GM19239 (cell line): ENCODE results near the gene COX19.

Experiments
- DNase-seq: peaks from one replicate; pipeline ENCODE4 v3.0.0; 2011; ENCODE audit warnings: low spot score; ENCODE audit not compliant: insufficient read length
- FAIRE-seq: peaks from 2 replicates; lab custom pipeline; 2011; peaks lifted over from hg19 to GRCh38; lab: Jason Lieb, UNC

COX19 gene

DNA sequence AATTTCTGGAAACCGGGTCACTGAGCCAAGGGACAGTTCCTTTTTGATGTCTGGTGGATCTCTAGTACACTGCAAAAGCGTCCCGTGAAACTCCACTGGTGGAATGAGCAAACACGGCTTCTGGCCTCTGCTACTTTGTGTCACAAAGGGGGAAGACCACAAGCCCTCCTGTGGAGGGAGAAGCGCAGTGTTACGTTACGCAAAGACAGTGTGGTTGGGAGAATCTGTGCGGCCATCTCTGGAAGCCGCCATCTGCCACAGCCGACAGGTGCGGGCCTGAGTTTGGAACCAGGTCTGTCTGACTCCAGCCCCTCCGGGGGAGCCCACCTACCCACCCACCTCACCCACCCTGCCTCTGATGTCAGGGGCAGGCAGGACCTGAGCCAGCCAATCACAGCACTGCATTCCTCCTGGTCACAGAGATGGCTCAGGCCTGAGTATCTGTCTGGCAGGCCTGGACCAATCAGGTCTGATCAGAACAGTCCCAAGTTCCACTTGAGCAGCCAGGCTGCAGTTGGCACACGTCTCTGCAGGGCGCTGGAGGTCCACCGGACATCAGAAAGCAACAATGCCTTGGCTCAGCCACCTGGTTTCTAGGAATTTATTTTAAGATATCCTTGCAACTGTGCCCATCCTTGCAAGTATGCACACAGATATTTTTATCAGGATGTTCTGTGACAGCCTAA, 4.7 kb upstream of the COX19 start:
- DNase-seq (no peak), FAIRE-seq (peak; percentile 23)

DNA sequence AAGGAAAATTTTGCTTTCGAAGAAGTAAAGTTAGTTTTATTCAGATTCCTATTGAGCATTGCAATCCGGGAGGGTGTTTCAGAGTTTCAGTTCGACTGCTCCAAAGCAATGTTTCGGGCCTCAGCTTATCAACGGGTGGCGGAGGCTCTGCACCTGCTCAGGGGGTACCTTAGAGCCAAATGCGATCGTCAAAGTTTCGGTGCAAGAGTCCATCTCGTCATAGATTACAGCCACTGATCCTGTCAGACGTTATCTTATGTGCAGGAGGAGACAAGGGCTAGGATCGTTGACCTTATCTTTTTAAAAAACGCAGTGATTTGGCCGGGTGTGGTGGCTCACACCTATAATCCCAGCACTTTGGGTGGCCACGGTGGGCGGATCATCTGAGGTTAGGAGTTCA, 3.8 kb upstream of the COX19 start:
- FAIRE-seq = no peak
- no peak for DNase-seq

DNA sequence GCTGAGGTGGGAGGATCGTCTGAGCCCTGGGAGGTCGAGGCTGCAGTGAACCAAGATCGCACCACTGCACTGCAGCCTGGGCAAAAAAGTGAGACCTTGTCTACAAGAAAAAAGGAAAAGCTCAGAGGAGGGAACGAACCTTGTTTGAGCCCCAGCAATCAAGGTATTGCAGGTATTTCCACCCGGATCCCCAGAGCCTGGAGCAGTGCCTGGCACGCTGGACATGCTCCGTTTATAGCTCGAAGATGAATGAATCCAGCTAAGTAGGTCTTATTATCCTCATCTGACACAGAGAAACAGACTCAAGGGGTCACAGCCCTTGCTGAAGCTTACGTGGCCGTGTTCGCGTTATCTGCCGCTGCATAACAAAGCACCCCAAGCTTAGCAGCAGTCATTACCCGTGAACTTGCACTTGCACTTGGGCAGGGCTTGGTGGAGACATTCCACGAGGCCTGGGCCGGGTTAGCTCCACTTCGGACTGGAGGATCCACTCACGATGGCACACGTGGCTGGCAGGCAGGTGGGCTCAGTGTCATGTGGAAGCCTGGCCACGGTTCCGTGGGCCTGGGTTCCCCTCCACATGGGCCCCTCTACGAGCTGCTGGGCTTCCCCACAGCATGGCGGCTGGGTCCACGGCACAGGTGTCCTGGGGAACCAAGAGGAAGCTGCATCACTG, 3.2 kb upstream of the COX19 start:
- FAIRE-seq (no peak), DNase-seq (no peak)

DNA sequence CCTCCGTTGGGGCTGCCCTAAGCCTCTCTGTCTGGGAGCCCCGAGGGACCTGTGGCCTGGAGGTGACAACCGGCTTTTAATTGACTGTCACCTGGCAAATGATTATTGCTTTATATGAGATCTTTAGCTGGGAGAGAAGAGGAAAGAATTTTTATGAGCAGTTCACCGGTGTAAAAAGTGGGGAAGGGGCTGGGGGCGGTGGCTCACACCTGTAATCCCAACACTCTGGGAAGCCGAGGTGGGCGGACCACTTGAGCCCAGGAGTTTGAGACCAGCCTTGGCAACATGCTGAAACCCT, 2.6 kb upstream of the COX19 start:
- no peak for FAIRE-seq

DNA sequence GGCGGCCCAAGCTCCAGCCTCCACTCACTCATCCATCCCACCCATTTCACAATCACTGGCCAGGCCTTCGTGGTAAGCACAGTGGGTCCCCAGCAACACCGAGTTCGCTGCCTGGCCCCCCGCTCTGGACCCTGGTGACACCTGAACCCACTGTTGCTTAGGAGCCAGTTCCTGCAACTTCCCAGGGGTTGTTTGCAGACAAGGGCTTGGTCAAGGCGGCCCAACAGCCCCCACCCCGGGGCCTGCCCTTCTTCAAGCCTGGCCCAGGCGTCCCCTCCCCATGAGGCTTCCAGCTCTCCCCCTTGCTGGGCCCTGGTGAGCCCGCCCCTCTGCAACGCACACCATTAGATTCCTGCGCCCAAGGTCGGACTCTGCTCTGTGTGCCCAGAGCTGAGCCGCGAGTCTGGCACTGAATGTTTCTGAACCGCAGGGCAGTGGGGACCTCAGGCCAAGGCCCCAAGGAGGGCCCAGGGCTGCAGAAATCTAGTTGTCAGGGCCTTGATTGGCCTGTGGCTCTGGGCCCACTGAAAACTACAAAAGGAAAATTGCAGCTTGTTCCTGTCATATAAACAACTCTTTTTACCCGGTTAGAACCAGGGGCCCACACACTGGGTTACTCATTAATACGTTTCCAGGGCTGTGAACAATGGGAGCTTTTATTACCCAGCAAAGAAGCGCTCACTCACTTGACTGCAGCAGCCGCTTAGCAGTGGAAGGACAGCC, 2.1 kb upstream of the COX19 start:
- FAIRE-seq (peak; percentile 33), DNase-seq (peak; percentile 75)

More for the DNA sequence above, 2.6 kb upstream of the COX19 start:
- no peak for DNase-seq

DNA sequence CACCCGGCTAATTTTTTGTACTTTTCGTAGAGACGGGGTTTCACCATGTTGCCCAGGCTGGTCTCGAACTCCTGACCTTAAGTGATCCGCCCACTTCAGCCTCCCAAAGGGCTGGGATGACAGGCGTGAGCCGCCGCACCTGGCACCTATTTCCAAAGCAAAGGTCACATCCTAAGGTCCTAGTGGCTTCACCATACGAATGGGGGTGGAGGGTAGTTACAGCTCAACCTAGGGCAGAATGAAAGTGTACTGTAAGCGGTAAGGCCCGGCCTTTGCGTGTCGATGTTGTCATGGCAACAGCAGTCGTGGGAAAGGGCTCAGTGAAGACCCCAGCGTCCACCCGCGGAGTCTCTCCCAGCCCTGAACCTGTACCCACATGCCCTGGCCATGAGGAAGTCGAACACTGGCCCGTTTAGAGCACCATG, 1.6 kb upstream of the COX19 start:
- no peak for DNase-seq
- FAIRE-seq = no peak

DNA sequence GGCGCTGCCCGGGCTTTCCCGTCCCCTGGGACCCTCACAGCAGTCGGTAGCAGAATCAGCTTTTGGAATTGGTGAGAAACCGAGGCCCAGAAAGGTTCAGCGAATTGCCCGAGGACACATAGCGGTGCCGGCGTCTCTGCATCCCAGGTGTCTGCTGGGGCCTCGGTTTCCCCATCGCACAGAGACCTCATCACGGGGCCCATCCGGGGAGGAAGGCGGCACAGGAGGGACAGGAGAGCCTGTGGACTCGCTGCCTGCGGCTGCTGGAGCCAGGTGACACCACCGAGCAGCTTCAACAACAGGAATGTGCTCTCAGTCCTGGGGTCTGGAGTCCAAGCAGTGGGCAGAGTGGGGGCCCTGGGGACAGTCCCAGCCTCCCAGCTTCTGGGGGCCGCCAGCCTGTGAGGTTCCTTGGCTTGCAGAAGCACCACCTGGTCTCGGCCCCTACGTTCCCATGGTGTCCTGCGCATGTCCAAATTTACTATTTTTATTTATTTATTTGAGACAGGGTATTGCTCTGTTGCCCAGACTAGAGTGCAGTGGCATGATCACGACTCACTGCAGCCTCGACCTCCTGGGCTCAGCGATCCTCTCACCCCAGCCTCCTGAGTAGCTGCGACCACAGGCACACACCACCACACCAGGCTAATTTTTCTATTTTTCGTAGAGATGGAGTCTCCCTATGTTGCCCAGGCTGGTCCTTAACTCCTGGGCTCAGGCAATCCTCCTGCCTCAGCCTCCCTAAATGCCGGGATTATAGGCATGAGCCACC, 539 bp upstream of the COX19 start:
- FAIRE-seq (no peak), DNase-seq (no peak)

DNA sequence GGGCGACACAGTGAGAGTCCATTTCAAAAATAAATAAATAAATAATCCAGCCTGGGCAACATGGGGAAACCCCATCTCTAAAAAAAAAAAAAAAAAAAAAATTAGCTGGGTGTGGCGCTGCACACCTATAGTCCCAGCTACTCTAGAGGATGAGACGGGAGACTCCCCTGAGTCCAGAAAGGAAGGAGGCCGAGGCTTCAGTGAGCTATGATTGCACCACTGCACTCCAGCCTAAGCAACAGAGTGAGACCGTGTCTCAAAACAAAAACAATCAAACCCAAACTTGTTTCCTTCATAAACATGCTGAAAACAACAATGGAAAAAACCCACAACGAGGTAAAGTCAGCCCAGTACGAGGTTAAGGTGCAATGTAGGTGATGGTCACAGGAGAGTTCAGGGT, 1.2 kb downstream of the COX19 start:
- FAIRE-seq (peak; percentile 42), DNase-seq (no peak)

DNA sequence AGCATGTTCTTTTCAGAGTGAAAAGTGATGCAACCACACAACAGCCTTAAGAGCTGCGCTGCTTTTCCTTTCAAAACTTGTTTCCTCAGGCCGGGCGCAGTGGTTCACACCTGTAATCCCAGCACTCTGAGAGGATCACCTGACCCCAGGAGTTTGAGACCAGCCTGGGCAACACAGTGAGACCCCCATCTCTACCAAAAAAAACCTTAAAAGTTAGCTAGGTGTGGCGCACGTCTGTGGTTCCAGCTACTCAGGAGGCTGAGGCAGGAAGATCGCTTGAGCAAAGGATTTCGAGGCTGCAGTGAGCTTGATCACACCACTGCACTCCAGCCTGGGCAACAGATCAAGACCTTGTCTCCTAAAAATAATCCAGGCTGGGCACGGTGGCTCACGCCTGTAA, 2.0 kb downstream of the COX19 start:
- no peak for FAIRE-seq
- DNase-seq = no peak

DNA sequence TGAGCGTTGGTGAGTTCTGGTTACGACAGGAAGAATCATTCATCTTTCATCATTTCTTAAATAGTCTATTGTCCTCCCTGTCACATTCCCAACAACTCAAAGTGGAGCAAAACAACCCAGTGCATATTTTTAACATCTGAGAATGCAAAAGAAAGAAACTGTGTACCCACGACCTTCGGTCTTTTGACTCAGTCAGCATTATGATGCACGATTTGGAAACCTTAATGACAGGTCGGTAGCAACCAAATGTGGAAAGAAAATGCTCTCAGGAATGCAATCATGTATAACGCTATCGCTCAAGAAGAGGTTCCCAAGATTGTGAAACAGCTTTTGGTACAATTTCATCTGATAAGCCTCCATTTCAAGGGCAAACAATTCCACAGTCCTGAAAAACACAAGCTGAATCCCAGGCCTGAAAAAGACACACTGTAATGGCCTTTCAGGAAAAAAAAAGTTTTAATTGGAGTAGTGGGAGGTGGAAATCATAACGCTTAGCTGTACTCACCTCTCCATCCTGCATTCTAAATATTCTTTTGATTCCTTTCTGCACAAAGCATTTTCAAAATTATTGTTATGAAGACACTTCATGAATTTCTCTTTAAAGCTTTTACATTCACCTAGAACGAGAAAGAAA, 2.6 kb downstream of the COX19 start:
- DNase-seq = no peak

DNA sequence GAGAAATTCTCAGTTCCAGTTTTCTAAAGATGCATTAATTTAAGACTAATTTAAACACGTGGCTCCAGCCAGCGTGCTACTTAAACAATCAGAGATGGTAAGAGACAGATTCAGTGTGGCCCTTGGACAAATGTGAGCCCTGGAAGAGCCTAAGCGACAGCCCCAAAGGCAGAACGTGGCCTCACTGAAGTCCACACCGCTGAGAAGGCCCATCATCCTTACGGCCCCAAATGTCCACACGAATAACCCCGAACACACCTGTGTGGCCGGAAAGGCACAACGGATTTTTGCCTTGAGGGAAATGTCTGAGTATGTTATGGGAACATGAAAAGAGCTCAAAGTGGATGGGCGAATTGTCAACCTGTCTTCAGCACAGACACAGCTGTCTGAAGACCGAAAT, 3.2 kb downstream of the COX19 start:
- DNase-seq (no peak), FAIRE-seq (no peak)

More for the DNA sequence above, 2.6 kb downstream of the COX19 start:
- no peak for FAIRE-seq

DNA sequence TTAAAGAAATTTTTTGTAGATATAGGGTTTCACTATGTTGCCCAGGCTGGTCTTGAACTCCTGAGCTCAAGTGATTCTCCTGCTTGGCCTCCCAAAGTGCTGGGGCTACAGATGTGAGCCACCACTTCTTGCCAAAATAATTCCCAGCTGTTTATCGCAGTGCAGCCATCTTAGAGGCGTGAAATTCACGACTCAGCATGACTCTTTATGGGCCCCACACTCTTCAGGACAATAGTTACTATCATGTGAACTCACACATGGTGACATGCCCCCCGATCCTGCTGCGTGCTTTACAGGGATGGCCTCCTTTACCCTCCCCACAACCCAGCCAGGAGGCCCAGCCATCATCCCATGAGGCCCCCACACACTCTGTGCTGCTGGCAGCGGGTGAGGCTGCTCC, 4.6 kb downstream of the COX19 start:
- FAIRE-seq (no peak), DNase-seq (no peak)

DNA sequence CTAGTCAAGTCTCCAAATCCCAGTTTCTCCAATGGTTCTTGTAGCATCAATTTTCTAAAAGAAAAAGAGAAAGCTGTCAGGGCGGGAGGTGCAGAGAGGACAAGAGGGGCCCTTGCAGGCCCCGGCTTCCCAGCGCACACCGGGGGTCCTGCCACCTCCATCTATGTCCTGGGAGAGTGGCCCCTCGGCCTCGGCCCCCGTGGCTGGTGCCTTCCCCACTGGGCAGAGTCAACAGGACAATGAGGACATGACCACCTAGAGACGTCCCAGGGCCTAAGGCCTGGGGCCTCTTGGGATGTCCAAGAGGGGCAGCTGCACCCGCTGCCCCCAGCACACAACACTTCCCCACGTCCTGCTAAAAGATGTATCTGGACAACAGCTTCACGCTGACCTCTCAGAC, 5.9 kb downstream of the COX19 start:
- FAIRE-seq (no peak), DNase-seq (no peak)

DNA sequence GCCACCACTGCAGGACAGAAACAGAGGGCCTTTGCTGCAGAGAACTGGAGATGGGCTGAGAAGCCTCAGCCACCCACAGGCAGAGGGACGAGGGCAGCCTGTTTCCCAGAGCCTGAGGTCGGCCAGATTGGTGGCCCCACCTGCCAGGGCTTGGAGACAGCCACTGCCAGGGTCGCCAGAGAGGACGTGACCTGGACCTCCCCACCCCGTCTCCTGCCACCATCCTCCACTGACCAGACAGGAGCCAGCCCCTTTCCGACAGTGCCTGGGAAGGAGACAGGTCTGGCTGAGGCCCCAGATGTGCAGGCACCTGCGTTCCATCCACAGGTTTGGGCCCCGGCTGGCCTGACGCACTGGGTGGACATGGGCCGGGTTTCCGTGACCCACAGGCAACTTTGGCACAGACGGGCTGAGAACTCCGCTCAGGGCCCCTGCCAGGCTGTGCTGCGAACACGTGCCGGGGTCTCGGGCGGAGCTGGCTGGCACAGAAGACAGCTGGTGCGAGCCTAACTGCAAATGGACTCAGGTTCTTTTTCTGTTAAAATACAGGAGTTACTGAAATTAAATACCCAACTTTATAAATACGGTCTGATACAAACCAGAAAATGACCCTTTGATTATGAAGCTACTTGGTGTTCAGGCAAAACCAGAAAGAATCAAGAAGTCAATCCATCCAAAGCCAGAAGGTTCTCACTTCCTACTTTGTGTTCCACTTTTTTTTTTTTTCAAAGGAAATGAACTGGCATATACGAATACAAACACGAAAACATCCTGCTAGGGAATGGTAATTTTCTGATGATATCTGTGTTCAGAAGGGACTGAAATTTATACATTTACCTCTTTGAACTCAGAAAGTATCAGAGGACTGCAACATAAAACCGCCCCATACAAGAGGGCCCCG, 6.9 kb downstream of the COX19 start:
- no peak for FAIRE-seq
- DNase-seq = no peak

DNA sequence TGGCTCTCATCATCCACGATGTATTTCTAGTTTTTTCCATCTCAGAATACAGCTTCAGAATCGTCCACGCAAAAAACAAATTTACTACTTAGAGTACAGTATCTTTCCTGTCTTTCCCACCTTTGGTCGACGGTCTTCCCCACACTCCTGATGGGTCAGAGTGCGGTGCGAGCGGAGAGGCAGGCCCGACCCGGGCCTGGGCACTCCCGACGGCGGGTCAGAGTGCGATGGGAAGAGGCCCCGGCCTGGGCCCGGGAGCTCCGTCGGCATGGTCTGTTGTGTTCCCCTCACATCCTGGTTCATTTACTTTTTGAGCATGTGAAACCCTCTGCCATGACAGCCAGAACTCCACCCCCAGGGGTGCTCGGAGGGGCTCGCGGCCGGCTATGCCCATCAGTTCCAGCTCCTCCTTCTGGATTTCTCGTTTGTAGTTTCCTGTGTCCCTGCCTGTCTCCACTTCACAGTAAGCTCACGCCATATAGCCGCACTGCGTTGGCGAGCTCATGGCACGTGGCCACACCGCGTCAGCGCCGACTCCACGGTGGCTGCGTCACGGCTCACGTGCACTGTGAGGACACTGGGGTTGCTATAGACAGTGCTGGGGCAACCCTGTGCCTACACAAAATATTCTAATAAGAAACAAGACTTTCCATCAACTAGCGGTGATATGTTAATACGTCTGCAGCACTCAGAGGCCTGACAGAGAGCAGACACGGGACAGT, 7.8 kb downstream of the COX19 start:
- DNase-seq (no peak), FAIRE-seq (no peak)

DNA sequence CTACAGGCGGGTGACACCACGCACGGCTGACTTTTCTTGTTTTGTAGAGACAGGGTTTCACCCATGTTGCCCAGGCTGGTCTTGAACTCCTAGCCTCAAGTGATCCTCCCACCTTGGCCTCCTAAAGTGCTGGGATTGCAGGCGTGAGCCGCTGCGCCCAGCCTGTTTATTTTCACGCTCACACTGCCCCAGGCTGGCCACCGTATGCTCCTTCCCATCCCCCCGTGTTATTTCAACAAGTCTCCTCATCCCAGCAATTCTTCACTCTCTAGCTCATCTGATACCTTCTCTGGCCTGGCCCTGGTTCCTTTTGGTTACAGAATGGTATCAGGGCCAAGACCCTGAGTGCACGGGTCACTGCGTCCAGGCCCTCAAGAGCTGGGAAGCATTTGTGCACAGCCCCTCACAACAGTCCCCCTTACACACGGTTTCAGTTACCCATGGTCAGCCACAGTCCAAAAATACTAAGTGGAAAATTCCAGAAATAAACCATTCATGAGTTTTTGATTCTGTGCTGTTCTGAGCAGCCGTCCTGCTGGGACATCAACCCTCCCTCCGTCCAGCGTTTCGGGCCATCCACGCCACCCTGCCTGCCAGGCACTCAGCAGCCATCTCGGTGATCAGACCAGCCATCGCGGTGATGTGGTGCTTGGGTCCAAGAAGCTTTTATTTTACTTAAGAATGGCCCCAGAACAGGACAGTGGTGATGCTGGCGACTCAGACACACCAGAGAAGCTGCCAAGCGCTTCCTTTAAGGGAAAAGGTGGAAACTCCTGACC, 8.9 kb downstream of the COX19 start:
- no peak for FAIRE-seq
- no peak for DNase-seq

DNA sequence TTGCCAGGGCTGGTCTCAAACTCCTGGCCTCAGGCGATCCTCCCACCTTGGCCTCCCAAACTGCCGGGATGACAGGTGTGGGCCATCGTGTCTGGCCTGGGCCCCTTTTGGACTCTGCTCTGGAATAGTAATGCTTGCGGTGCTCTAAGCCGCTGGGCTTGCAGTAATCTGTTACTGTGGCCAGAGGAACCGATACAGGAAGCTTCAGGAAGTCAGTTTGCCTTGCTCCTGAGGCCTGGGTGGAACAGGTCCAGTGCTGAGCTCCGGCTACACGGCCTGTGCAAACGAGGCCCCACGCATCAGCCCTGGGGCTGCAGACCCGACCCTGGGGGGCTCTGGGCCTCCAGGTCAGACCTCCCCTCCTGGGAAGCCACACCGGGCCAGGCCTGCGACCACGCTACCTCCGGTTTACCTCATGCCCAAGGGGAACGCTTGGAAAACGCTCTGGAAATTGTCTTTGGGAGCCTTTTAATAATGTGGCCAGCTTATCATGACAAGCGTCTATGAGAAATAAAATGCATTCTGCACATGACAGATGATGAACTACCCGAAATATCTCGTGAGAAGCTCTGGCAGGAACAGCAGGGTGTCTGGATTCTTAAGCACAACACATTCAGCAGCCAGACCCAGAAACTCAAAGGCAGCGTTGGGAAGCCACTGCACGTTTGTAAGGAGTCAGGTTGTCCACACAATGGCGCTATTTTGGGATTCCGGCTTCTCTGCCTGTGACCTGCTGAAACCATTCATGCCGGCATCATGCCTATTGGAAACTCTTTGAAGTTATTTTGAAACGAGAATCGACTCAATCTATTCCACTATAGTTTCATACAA, 10.7 kb downstream of the COX19 start:
- no peak for DNase-seq
- peak; percentile 82 for FAIRE-seq
